ENCODE measurements around the gene BZW2. TPM values are rescaled to one million over a fixed set of nuclear protein-coding genes. Genes with fewer than 3 reads are reported as not detected.

BZW2 gene
- total RNA-seq, 2 experiments from 2014 or later: 49.9 to 72.1 TPM

DNA sequence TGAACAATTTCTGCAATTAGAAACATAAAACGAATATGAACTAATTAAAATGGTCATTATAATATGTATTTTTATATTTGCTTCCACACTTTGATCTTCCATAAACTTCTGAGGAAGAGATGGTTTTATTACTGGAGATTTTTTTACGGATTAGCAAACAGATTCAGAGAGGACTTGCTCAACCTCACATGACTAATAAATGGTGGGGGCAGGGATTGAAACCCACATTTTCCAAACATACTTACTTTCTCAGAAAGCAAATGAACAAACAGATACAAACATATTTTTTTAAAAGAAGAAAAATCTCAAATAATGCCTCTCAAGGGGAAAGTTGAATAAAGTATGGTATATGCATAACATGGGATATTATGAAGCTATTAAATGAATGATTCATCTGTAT lies 18.7 kb upstream of the BZW2 start:
- H3K27me3 Mint-ChIP-seq: no peaks in the 10 kb centered on the region
- peaks cover 17% of the 10 kb centered on the region for H3K36me3 Mint-ChIP-seq
- DNase-seq: no peak
- H3K9me3 Mint-ChIP-seq (ENCODE audit: low read depth): no peaks in the 10 kb centered on the region
- no peaks in the 10 kb centered on the region for H3K4me1 Mint-ChIP-seq
- CTCF ChIA-PET: no interaction called here
- H3K4me3 Mint-ChIP-seq: no peak overlapping the region
- H3K27ac Mint-ChIP-seq: no peak overlapping the region
- ATAC-seq: no peak

DNA sequence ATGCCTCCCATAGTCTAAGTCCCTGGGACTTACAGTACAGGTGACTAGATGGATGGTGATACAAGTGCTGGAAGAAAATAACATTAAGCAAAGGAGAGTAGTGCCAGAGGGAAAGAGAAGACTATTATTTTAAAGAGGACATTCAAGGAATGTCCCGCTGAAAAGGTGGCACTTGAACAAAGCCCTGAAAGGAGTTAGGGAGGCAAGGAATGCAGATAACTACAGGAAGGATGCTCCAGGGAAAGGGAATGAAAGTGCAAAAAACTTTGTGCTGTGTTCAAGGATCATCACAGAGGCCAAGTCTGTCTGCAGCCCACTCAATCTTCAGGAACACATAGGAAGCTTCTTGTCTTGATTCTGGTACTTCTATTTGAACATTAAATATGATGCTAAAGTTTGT lies 15.3 kb upstream of the BZW2 start:
- no peak overlapping the region for H3K27ac Mint-ChIP-seq
- peaks cover 18% of the 10 kb centered on the region for H3K36me3 Mint-ChIP-seq
- CTCF ChIA-PET: interaction anchor here (1.2 kb wide), 1 partner anchor 10 kb away, joined by 3 read pairs; no protein-coding TSS in a partner anchor
- no peak for ATAC-seq
- no peaks in the 10 kb centered on the region for H3K27me3 Mint-ChIP-seq
- H3K4me3 Mint-ChIP-seq: no peak overlapping the region
- H3K9me3 Mint-ChIP-seq (ENCODE audit: low read depth): no peaks in the 10 kb centered on the region
- DNase-seq: no peak
- no peaks in the 10 kb centered on the region for H3K4me1 Mint-ChIP-seq

DNA sequence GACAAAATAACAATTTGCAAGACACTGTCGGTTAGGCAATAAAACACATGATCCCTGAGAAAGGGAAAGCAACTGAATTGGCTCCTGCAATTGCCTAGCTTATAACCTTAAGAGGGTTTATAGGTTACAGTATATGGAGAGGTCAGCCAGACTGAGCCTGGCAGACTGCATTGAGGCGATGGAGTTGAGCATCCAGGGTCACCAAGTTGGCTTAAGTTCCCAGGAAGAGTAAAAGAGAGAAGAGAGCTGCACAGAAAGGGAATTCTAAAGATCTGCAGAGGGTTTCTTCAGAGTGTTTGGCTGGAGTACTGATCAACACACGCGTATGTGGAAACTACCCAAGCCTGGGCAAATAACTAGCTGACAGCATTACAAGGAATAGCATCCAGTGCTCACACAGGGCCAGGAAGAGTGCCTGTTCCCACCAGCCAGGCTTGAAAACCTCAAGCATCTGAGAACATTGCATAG lies 11.7 kb upstream of the BZW2 start:
- Mint-ChIP-seq H3K4me1 (no peaks in the 10 kb centered on the region), H3K27me3 (no peaks in the 10 kb centered on the region), H3K27ac (no peak overlapping the region), H3K9me3 (ENCODE audit: low read depth) (no peaks in the 10 kb centered on the region), H3K4me3 (no peak overlapping the region), H3K36me3 (peaks cover 23% of the 10 kb centered on the region)
- ATAC-seq: no peak
- no peak for DNase-seq
- CTCF ChIA-PET: no interaction called here

GRCh38 chr7:16636555-16637101 lies 9.4 kb upstream of the BZW2 start:
- CTCF ChIA-PET: interaction anchor here (1.6 kb wide), 1 partner anchor 16 kb away, joined by 4 read pairs; no protein-coding TSS in a partner anchor

GRCh38 chr7:16637379-16637778 lies 8.6 kb upstream of the BZW2 start:
- CTCF ChIA-PET: interaction anchor here (1.6 kb wide), 1 partner anchor 17 kb away, joined by 4 read pairs; no protein-coding TSS in a partner anchor
- DNase-seq: no peak
- ATAC-seq: no peak
- H3K4me1 Mint-ChIP-seq: peaks cover 2% of the 10 kb centered on the region
- H3K27ac Mint-ChIP-seq: no peak overlapping the region
- H3K36me3 Mint-ChIP-seq: peaks cover 26% of the 10 kb centered on the region
- no peaks in the 10 kb centered on the region for H3K27me3 Mint-ChIP-seq
- H3K9me3 Mint-ChIP-seq (ENCODE audit: low read depth): no peaks in the 10 kb centered on the region
- H3K4me3 Mint-ChIP-seq: no peak overlapping the region

More at GRCh38 chr7:16636555-16637101, 9.4 kb upstream of the BZW2 start:
- H3K4me1 Mint-ChIP-seq: no peaks in the 10 kb centered on the region
- no peak for ATAC-seq
- no peak for DNase-seq
- H3K27me3 Mint-ChIP-seq: no peaks in the 10 kb centered on the region
- H3K4me3 Mint-ChIP-seq: no peak overlapping the region
- H3K9me3 Mint-ChIP-seq (ENCODE audit: low read depth): no peaks in the 10 kb centered on the region
- H3K27ac Mint-ChIP-seq: no peak overlapping the region
- H3K36me3 Mint-ChIP-seq: peaks cover 25% of the 10 kb centered on the region

- no peak for ATAC-seq
- DNase-seq: no peak
- CTCF ChIA-PET: no interaction called here
- no peak overlapping the region for H3K27ac Mint-ChIP-seq
- no peaks in the 10 kb centered on the region for H3K27me3 Mint-ChIP-seq
- peaks cover 24% of the 10 kb centered on the region for H3K36me3 Mint-ChIP-seq
- no peak overlapping the region for H3K4me3 Mint-ChIP-seq
- peaks cover 11% of the 10 kb centered on the region for H3K4me1 Mint-ChIP-seq
- H3K9me3 Mint-ChIP-seq (ENCODE audit: low read depth): no peaks in the 10 kb centered on the region
These were observed 7.4 kb upstream of the BZW2 start for GRCh38 chr7:16638282-16639280.

DNA sequence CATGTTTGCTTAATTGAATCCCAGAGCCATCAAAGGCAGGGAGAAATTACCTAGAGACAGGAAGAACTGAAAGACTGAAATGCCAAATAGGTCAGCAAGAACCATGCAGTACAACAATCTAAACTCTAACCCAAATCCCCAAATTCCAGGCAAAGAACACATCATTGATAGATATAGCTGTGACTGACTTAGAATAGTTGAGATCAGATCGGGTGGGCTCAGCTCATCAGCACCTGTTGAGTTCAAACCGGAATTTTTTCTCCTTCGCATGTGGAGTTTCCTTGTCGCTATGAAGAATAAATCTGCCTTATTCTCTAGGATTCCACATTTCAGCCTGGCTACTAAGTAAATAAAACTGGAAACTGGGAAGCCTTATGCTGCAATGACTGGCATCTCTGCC lies 1.8 kb upstream of the BZW2 start:
- ATAC-seq (no peak), DNase-seq (no peak)
- Mint-ChIP-seq H3K4me3 (peak overlapping the region; percentile 86), H3K27ac (peak overlapping the region; percentile 96), H3K36me3 (peaks cover 11% of the 10 kb centered on the region), H3K4me1 (peaks cover 47% of the 10 kb centered on the region), H3K27me3 (no peaks in the 10 kb centered on the region), H3K9me3 (ENCODE audit: low read depth) (no peaks in the 10 kb centered on the region)
- CTCF ChIA-PET: interaction anchor here (1.0 kb wide), 1 partner anchor 20 kb away, joined by 3 read pairs; no protein-coding TSS in a partner anchor

- DNase-seq (peak; percentile 81), ATAC-seq (peak; percentile 38)
- CTCF ChIA-PET: interaction anchor here (0.8 to 1.9 kb wide), 3 partner anchors 19 to 224 kb away, joined by 3 to 4 read pairs (median 4); partner anchors contain the start of gene CRPPA
- Mint-ChIP-seq H3K27me3 (no peaks in the 10 kb centered on the region), H3K9me3 (ENCODE audit: low read depth) (no peaks in the 10 kb centered on the region), H3K4me3 (peak overlapping the region; percentile 86), H3K27ac (peak overlapping the region; percentile 96), H3K36me3 (peaks cover 13% of the 10 kb centered on the region), H3K4me1 (peaks cover 50% of the 10 kb centered on the region)
These were observed 1.1 kb upstream of the BZW2 start for GRCh38 chr7:16644636-16645592.

DNA sequence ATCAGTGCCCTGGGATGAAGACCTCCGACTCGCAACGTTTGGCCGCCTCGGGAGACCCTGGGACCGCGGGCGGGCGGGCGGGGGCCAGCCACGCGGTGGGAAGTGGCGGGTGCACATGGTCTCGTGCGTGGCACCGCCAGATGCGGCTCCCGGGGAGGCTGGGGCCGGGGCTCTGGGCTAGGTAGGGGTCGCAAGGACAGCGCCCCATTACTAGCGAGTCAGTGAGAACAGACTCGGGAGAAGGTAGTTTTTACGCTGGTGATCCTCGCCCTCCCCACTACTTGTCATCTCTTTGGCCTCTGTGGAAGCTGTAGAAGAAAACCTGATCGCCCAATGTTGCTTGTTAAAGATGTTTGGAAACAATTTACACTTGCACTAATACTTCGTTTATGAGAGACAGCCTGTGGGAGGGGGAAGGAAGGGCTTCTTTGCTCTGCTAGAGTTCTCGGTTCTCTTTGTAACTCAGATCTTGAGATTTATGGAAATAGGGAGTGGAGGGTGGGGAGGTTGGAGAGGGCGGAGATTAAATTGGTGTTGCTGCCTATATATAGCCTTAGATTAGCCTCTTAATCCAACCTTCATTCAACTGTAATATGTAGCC lies 591 bp downstream of the BZW2 start:
- Mint-ChIP-seq H3K9me3 (ENCODE audit: low read depth) (no peaks in the 10 kb centered on the region), H3K36me3 (peaks cover 15% of the 10 kb centered on the region), H3K4me1 (peaks cover 62% of the 10 kb centered on the region), H3K4me3 (peak overlapping the region; percentile 86), H3K27me3 (no peaks in the 10 kb centered on the region), H3K27ac (peak overlapping the region; percentile 96)
- CTCF ChIA-PET: interaction anchor here (1.9 kb wide), 1 partner anchor 226 kb away, joined by 4 read pairs; the partner anchor contains the start of gene CRPPA
- no peak for DNase-seq
- no peak for ATAC-seq

GRCh38 chr7:16647435-16647960 lies 1.5 kb downstream of the BZW2 start:
- H3K36me3 Mint-ChIP-seq: peaks cover 10% of the 10 kb centered on the region
- no peaks in the 10 kb centered on the region for H3K9me3 Mint-ChIP-seq (ENCODE audit: low read depth)
- peaks cover 67% of the 10 kb centered on the region for H3K4me1 Mint-ChIP-seq
- peak overlapping the region; percentile 82 for H3K27ac Mint-ChIP-seq
- H3K4me3 Mint-ChIP-seq: peak overlapping the region; percentile 86
- DNase-seq (no peak), ATAC-seq (no peak)
- CTCF ChIA-PET: no interaction called here
- no peaks in the 10 kb centered on the region for H3K27me3 Mint-ChIP-seq

DNA sequence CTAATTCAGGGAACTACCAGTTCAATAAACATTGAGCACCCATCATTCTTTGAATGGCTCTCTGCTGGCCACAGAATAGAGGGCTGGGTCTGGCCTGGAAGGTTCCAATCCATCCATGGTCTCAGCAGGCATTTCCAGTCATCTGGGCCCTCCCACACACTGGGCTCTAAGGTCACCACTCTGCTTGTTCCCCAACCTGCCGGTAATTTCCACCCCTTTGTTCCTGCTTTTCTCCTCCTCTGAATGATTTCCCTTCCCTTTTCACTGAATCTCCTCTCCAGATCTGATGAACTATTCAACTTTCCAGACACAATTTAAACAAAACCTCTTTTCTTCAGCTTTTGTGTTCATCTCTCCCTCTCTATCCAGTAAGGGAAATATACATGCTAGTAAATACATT lies 2.6 kb downstream of the BZW2 start:
- Mint-ChIP-seq H3K27ac (peak overlapping the region; percentile 25), H3K4me1 (peaks cover 61% of the 10 kb centered on the region), H3K9me3 (ENCODE audit: low read depth) (no peaks in the 10 kb centered on the region), H3K36me3 (peaks cover 10% of the 10 kb centered on the region), H3K4me3 (no peak overlapping the region), H3K27me3 (no peaks in the 10 kb centered on the region)
- CTCF ChIA-PET: no interaction called here
- DNase-seq (no peak), ATAC-seq (no peak)

GRCh38 chr7:16649196-16649595 lies 3.2 kb downstream of the BZW2 start:
- H3K4me3 Mint-ChIP-seq: no peak overlapping the region
- H3K27ac Mint-ChIP-seq: no peak overlapping the region
- no peaks in the 10 kb centered on the region for H3K27me3 Mint-ChIP-seq
- ATAC-seq (no peak), DNase-seq (no peak)
- CTCF ChIA-PET: no interaction called here
- H3K4me1 Mint-ChIP-seq: peaks cover 55% of the 10 kb centered on the region
- no peaks in the 10 kb centered on the region for H3K9me3 Mint-ChIP-seq (ENCODE audit: low read depth)
- peaks cover 10% of the 10 kb centered on the region for H3K36me3 Mint-ChIP-seq
